HS-27A (cell line): Measurements from ENCODE around the gene SPOCK1.
"Not testable (repeated sequence)": the region's sequence is repeated elsewhere in the genome, so short reads cannot be mapped to it uniquely, and the experiment has no call there.

Source experiments
- DNase-seq: peaks from one replicate; pipeline ENCODE4 v3.0.0-alpha.2; 2012; ENCODE audit warnings: low read depth, missing footprints

SPOCK1 gene

DNA sequence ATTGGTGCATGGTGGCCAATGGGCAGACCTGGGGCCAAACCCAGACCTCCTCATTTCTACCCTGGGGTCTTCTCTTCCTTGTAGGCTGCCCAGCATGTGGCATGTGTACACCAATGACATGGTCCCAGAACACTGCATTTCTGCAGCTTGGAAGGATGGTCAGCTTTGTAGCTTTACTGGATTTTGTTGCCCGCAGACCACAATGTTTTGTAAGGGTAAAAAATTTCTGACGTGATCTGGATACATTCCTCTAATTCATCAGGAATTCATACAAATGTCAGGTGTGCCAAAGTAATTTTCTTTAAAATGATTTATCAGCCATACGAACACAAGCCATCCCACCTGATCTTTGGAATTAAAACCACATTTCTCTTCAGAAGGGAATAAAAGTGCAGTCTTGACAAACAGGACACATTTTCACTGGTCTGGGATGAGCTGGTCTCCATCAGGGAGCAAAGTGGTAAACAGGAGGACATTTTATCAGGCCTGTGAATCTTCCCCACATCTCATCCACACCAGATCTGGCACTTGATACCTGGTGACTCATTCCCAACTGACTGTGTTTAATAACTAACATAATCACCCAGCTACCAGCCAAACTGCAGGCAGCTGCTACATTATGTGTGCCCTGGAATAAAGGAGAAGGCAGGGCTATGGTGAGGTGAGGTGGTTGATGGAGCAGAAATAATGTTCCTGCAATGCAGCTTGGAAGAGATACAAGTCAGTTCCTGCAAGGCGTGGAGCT lies 103.9 kb downstream of the SPOCK1 start:
- no peak for DNase-seq

DNA sequence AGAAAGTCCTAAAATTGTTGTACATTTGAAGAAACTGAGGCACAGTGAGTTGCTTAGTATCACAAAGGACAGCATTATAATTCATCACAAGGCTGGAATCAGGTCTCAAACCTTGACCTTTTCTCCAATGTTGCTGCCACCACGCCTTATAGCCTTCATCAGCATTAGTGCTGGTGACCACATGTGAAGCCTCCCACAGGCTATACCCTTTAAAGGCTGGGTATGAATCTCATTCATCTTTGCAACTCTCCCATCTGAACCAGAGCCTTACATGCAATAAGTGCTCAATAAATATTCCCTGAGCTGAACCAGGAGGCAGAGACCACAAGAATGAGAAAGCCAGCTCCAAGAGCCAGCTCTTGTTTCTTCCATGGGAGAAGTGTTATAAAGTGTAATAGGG lies 104.7 kb downstream of the SPOCK1 start:
- DNase-seq = no peak

DNA sequence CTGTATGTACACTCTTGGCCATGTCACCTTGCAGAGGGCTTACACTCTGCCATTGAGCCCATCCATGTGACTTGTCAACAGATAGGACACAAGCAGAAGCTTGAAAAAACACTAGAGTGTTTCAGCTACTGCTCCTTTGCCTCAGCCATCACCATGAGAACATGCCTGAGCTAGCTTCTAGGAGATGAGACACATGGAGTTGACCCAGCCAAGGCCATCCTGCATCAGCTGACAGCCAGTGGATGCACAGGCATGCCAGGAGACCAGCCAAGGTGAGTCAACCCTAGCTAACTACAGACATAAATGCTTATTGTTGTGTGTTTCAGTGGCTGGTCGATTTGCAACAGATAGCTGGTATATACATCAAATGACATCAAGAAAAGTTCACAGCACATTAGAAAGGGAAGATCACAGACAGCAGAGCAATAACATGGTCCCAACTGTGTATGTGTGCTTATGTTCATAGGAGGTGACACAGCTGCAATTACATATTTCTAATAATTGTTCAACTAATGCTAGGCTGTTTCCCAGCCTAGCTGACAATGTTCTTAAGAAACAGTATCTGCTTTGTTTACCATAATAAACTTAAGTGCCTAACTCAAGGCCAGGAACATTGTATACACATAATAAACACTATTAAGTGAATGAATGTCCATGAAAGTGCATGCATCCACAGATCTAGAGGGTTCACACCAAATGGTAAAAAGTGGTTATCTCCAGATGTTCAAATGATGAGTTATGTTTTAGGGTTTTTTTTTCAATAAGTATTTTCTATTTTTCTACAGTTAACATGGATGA lies 105.7 kb downstream of the SPOCK1 start:
- no peak for DNase-seq

DNA sequence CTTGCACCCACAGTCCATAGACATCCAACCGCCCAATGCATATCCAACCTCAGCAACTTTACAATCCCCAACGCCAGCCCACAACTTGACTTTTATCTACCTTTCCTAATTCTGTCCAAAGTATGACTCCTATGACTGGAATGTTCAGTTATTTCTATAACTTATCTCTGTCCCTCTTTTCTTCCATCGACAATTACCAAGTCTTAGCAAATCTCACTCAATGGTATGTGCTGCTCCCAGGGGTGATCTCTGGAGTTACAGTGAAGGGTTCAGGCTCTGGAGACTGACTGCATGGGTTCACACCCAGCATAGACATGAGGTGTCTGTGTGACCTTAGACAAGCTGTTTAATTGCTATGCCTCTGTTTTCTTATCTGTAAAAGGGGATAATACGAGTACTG lies 106.9 kb downstream of the SPOCK1 start:
- DNase-seq = no peak

DNA sequence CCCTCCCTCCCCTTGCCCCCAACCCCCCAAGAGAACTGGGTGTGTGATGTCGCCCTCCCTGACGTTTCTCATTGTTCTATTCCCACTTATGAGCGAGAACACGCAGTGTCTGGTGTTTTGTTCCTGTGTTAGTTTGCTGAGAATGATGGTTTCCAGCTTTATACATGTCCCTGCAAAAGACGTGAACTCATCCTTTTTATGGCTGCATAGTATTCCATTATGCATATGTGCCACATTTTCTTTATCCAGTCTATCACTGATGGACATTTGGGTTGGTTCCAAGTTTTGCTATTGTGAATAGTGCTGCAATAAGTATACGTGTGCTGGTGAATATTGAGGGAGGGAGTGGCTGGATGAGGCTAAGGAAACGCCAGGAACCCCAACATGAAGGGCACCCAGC lies 108.1 kb downstream of the SPOCK1 start:
- DNase-seq = not testable (repeated sequence)

DNA sequence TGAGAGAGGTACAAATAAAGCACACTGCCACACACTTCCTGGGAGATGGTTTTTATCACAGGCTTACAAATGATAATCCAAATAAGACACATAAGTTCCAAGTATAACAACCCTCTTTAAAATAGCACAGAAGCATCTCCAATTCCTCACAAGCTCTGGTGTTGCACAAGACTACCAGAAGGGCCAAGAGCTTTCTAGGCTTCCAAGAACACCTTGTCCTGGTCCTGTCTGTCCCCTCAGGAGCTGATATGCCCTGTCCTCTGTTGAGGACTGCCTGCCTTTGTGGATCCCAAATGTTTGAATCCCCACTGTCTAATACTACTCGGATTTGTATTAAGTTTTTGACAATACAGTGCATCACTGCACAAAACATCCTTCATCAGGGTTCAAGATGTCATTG lies 110.1 kb downstream of the SPOCK1 start:
- no peak for DNase-seq

DNA sequence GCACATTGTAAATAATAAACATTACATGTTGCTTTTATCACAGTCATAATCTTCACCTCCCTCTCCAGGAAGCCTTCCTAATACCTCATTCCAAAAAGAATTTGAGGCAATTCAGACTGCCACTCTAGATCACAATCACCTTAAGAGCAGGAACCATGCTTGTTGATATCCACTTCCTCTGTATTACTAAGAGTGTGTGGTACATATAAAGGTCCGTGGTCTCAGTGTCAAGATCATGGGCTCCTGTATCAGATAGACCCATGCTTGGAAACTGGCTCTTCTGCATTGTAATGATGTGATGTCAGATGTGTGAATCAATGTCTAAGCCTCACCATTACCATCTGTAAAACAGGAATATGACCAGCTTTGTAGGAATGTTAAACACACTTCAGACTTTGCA lies 114.1 kb downstream of the SPOCK1 start:
- no peak for DNase-seq

DNA sequence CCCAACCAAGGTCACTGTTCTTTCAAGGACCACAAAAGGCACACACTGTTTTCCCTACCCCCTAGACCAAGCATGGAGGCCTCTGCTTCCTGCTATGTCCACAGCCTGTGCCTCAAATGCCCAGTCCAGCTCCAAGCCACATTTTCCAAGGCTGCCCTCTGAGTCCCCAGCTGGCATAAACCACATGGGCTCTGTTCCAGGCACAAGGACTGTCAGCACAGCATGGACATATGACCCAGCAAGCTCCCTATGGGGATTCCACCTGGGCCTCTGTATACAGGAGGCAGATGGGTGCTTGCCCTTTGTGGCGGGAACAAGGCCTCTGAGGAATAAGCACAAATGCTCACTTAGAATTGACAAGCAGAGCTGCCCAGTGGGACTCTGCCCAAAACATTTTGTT lies 115.2 kb downstream of the SPOCK1 start:
- DNase-seq = no peak

DNA sequence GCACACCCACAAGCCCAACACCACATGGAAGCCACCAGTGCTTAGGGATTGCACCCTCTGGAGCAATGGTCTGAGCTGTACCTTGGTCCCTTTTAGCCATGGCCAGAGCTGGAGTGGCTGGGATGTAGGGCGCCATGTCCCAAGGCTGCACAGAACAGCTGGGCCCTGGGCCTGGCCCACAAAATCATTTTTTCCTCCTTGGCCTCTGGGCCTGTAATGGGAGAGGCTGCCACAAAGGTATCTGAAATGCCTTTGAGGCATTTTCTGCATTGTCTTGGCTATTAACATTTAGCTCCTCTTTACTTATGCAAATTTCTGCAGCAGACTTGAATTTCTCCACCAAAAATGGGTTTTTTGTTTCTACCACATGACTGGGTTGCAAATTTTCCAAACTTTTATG lies 117.6 kb downstream of the SPOCK1 start:
- DNase-seq = no peak

DNA sequence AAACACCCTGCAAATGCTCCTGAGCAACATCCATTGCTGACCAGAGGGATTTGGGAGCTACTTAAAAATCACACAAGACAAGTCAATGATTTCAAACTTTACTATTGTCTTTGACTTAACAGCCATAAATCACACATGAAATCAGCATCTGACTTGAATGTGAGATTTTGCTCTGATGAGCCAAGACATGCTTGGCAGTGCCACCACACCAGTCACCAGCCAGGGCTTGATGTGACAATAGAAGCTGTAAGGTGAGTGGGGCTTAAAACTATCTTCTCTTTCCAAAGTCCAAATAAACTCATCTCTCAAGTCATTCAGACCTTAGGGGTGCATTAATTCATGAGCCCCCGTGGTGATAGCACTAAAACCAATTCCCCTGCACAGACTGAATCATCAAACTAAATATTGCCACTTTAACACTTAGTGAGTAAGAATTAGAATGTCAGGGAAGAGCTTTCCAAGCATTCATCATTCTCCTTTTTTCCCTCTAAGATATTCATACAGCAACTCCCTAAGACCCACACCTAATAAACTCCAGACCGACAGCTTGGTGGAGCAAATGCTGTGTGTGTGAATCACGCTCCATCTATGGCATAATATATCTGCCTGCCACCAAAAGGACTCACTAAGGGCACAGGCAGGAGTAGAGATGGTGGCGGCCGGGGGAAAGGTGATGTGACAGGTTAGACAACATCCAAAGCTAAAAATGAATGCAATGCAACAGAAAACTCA lies 119.4 kb downstream of the SPOCK1 start:
- no peak for DNase-seq

DNA sequence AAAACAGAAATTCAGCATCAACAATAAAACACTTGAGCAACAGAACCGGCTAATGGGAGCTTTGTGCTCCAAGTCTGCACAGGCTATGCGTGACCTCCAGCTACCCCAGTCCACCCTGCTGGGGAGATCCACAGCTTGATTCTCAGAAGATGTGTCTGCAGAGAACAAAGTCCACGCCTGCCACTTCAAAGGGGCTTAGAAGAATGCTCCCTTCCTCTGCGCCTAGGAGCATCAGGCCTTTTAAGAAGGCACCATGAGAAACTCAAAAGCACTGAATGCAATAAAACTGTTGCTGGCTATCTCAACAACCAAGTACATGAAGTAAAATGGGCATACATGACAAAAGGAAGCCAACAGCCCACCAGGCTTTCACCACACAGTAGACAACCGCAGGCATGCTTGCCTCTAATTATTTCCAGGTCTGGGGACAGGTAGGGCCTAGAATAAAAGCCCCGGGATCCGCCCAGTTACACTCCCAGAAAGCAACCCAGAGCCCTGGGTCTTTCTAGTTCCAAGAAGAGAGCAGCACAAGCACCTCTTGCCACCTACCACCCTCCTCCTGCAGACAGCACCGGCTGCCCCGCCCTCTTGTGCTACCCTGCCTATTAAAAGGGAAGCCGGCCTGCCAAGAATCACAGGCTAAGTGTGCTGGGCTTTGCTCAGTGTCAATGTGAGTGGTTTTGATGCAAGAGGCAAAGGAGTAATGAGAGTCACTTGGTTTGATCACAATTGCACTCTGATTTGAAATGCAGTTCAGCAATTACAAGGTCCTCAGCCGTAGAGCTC lies 123.2 kb downstream of the SPOCK1 start:
- DNase-seq = no peak

DNA sequence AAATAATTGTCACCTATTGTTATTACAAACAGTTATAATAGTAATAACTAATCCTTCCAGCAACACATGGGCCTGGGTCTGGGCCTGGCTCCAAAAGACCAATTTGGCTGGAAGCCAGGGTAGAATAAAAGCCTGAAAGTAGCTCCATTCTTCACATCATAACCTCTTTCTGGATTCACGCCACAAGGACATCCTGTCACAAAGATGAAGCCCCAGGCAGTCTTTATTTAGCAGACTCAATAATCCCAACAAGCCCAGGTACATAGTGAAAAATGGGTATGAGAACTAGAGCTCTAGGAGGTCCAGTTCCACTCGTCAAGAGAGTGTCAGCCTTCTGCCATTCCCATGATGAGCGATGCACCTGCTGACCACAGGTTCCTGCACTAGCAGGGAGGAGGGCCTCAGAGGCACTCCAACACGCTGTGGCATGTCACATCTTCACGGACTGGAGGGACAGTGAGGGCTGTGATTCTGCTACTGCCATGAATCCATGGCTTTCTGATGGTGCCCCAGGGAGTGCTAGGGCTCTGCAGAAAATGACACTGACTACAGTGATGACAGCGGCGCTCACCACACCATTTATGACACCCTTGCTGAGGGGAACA lies 124.9 kb downstream of the SPOCK1 start:
- DNase-seq = no peak

DNA sequence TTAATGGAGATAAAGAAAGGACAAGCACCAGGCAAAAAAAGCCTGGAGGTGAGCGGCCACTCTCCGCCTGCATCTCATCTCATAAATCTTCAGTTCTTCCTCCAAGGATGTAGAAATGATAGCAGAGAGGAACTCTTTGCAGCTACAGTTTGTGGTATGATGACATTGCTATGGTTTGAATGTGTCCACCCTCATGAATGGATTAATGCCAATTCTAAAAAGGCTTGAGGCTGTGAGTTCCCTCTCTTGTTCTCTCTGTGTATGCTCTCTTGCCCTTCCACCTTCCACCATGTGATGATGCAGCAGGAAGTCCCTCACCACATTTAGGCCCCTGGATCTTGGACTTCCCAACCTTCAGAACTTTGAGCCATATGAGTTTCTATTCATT lies 126.4 kb downstream of the SPOCK1 start:
- DNase-seq = no peak

DNA sequence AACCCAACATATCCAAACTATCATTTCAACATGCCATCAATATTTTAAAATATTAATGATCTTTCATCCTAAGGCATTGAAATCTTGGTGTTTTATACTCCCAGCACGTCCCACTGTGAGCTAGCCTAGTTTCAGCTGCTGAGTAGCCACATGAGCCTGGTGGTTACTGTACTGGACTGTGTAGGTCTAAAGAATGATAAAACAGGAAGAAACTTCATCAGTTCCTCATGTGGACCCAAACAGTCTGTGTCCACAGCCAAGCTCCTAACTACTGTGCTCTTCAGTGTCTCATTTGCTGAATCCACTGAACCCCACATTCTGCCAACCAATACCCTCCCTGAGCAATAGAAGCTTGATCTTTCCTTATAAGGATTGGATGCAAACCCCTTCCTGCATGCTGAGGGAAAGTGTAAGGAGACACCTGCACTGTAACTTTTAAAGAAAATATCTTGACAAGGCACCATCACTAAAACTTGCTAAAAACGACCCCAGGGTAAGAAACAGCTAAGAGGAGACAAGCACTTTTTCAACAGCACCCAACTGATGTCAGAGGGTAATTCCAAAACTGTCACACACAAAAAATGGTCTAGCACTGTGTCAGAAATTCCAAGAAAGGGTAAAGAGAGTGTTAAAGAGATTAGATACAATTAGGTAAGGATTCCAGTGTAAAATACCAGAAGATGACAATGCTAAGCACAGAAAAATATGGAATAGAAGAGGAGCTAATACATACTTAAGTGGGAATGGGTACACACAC lies 126.9 kb downstream of the SPOCK1 start:
- no peak for DNase-seq

DNA sequence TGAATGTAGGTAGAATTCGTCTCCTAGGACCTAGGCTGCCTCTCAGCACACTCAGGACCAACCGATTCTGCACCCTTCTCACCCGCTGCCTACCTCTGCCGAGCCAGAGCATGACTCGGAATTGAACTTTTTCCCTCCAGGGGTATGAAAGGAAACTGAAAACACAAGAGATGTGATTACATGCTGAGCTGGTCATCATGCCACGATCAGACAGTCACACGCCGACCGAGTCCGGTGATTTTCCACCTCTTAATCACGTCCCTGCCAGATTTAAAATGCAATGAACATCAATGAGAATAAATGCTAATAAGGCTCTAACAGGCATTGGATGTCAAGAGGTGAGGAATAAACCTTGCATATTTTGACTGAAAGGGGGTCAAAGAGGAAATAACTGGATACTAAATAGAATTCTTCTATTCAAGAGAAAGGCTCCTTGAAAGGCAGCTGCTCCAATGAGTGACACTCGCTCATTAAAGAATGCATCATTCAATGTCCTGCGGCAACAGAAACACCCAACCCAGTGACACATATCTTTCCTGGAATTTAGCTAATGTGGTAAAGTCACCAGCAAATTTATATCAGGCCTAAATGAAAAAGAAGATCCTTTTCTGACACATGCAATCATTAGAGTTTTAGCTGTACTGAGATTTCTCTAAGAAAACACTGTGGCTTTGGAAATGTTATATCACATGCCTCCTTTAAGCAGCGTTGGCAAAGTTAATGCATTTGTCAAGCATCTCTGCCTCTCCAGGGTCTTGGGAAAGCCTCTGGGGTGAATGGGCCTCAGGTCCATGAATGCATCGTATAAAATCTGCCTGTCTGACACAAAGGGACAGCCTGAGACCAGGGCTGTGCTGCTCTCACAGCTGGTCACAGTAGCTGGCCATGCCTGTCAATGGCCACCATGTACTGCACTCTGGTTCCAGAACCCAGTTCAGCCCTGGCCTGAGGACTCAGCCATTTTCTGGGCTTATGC lies 128.7 kb downstream of the SPOCK1 start:
- DNase-seq = no peak

DNA sequence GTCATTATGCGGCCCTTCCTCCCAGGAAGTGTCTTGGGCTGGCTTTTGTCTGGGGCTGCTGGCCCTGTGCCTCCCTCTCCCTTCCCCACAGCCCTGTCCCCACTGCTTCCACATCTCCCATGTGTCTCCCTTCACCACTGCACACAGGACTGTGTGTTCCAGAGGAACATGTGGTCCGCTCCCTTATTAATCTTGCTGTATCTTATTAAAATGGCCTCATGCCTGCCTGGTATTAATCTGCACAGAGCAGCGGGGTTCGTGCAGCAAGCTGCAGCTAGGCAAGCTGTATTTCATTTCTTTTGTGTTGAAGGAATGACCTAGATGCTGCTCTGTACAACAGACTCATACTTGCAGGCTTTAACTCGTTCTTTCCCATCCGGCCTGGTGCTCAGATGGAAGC lies 130.5 kb downstream of the SPOCK1 start:
- DNase-seq = no peak

DNA sequence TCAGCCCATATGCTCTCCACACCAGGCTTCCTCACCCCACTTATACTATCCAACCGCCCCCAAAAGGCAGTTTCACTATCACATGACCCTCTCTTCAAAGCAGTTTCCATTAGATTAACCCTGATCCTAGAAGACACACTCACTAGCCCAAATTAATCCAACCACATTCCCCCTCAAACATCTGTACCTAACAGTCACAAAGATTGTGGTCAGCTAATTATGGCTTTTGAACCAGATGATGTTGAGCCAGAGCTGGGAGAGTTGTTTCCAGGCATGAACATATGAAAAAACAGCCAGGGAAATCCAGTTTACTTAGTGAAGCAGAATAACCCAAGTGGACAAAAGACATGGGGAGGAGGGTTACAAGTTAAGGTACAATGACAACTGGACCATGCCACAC lies 131.2 kb downstream of the SPOCK1 start:
- no peak for DNase-seq

DNA sequence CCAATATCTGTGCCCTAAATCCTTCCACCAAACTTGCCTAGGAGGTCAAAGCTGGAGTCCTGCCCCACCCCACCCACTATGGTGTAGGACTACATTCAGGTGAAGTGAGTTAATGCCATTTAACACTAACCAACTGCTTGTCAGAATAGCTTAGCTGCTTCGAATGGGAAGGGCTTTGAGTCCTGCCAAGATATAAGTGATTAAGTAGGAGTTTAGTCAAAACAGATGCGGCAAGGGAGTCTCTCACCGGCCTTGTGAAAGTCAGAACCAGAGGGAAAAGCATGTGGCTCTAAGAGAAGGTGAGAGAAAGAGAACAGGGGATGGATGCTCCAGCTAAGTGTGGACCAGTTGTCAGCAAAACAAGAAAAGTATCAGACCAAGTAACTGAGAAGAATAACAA lies 132.6 kb downstream of the SPOCK1 start:
- no peak for DNase-seq

DNA sequence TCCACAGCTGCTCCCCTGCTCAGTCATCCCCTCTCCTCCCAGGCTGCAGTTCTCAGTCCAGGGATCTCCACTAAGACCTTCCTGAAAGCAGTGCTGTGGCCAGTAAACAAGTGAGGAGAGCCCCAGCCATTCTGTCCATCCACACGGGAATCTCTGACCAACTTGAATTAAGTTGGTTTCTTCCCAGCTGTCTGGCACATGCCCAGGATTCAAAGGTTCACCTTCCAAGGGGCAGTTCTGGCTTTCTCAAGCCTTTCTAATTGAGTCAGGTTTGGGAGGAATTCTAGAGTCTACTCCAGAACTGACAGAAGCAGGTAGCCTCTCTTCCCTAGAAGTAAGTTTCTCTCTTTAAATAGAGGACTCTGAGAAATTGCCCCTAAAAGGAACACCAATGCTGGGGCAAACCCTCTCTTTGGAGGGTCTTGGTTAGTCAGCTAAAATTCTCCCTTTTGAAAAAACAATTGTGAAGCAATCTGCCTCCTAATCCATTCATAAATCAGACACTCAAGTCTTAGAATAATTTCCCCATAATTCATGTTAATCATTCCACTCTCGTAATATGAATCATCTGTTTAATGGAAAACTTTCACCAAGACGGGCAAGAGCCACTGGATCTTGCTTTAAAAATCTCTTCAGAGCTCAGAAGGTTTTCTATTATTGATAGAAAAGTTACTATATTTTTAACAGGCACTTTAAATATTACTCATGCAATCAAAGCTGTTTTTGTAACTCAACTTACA lies 133.8 kb downstream of the SPOCK1 start:
- DNase-seq = no peak
